HepG2 (cell line): ENCODE measurements around the gene PNPLA3. TPM values are rescaled to one million over a fixed set of nuclear protein-coding genes. Genes with fewer than 3 reads are reported as not detected.

ENCODE experiments used
- CEBPB ChIP-seq: IDR thresholded peaks from 2 replicates; pipeline ENCODE4 v1.6.1; 2011; ENCODE audit warnings: low read depth, low read length, improper control_type of control experiment, borderline replicate concordance
- JUN ChIP-seq: sonication (generic); formaldehyde crosslinking; IDR thresholded peaks from 2 replicates; pipeline ENCODE4 v1.4.0; 2020; ENCODE audit warnings: mild to moderate bottlenecking, missing genetic modification reagents
- LCORL ChIP-seq, 2 experiments: fragments of 450-650 bp in 1 of 2; sonication (generic) in 1 of 2; formaldehyde crosslinking in 1 of 2; IDR thresholded peaks; 2 replicates each; pipeline versions ENCODE4 v1.5.0 to v1.6.1; 2017 to 2020; ENCODE audit warnings: antibody characterized with exemption in 1 of 2, missing genetic modification reagents in 1 of 2
- MED13 ChIP-seq: sonication (generic); formaldehyde crosslinking; IDR thresholded peaks from 2 replicates; pipeline ENCODE4 v1.5.0; 2020; ENCODE audit warnings: missing genetic modification reagents
- MIXL1 ChIP-seq: IDR thresholded peaks from 2 replicates; pipeline ENCODE4 v1.6.1; 2016
- SRSF4 ChIP-seq: fragments of 200-400 bp; formaldehyde crosslinking; IDR thresholded peaks from one replicate; pipeline ENCODE4 v1.6.1; 2018; ENCODE audit warnings: mild to moderate bottlenecking, low read depth, low read length, moderate library complexity; ENCODE audit not compliant: poor library complexity, severe bottlenecking
- ZKSCAN8 ChIP-seq: IDR thresholded peaks from 2 replicates; pipeline ENCODE4 v1.6.1; 2016; ENCODE audit warnings: borderline replicate concordance, missing genetic modification reagents, missing compliant biosample characterization
- ZNF292 ChIP-seq: sonication (generic); formaldehyde crosslinking; IDR thresholded peaks from 2 replicates; pipeline ENCODE4 v1.8.1; 2022; ENCODE audit warnings: mild to moderate bottlenecking, low read depth, missing genetic modification reagents, borderline replicate concordance
- ZNF34 ChIP-seq: sonication (generic); formaldehyde crosslinking; IDR thresholded peaks from 2 replicates; pipeline ENCODE4 v1.4.0; 2020; ENCODE audit warnings: mild to moderate bottlenecking, missing genetic modification reagents, borderline replicate concordance
- ZNF644 ChIP-seq: IDR thresholded peaks from 2 replicates; pipeline ENCODE4 v1.6.1; 2016; ENCODE audit warnings: low read depth
- ZNF790 ChIP-seq: sonication (generic); formaldehyde crosslinking; IDR thresholded peaks from 2 replicates; pipeline ENCODE4 v1.8.0; 2022; ENCODE audit warnings: missing genetic modification reagents, mild to moderate bottlenecking, borderline replicate concordance
- polyA plus RNA-seq, 8 experiments: library from polyadenylated mRNA; depleted of rRNA in 3 of 8; stranded (reverse) in 7 of 8; unstranded in 1 of 8; fragments of >200 nt; fragmentation: Illumina TruSeq in 4 of 8; extraction: Trizol in 4 of 8; gene quantifications; 2 replicates each; pipeline versions ENCODE4 v1.2.1 to v1.2.3, GENCODE V29; 2011 to 2016; ENCODE audit warnings: low read depth in 4 of 8, missing spikeins in 1 of 8, mixed read lengths in 1 of 8; ENCODE audit not compliant: insufficient read depth in 1 of 8
- total RNA-seq, 5 experiments: library from RNA; depleted of rRNA; stranded (reverse); fragments of >200 nt; fragmentation: Illumina TruSeq; extraction: Trizol; gene quantifications; 2 replicates each; pipeline ENCODE4 v1.2.3, GENCODE V29; 2016; ENCODE audit warnings: low read depth in 1 of 5
- TF ChIP-seq, protein P1 (sequence below): sonication (generic); formaldehyde crosslinking; IDR thresholded peaks from 2 replicates; pipeline ENCODE4 v1.4.0; 2020; ENCODE audit warnings: missing genetic modification reagents; ENCODE audit errors: not compliant biosample characterization
- TF ChIP-seq, protein P2 (sequence below): sonication (generic); formaldehyde crosslinking; IDR thresholded peaks from 2 replicates; pipeline ENCODE4 v1.5.0; 2020; ENCODE audit warnings: missing genetic modification reagents, mild to moderate bottlenecking, borderline replicate concordance
- TF ChIP-seq, protein P3 (sequence below): IDR thresholded peaks from 2 replicates; pipeline ENCODE4 v1.6.1; 2016; ENCODE audit warnings: missing genetic modification reagents, missing compliant biosample characterization
- TF ChIP-seq, protein P4 (sequence below): sonication (generic); formaldehyde crosslinking; IDR thresholded peaks from 2 replicates; pipeline ENCODE4 v1.5.0; 2020; ENCODE audit warnings: missing genetic modification reagents
- TF ChIP-seq, protein P5 (sequence below): sonication (generic); formaldehyde crosslinking; IDR thresholded peaks from 2 replicates; pipeline ENCODE4 v1.9.0; 2021; ENCODE audit warnings: missing genetic modification reagents, borderline replicate concordance
- TF ChIP-seq, protein P6 (sequence below): sonication (generic); formaldehyde crosslinking; IDR thresholded peaks from 2 replicates; pipeline ENCODE4 v1.4.0; 2020; ENCODE audit warnings: missing genetic modification reagents

The PNPLA3 gene
- total and polyA plus RNA-seq, 2 of the 13 experiments (the other 11 are each of a cell fraction or from before 2014, with no cell fraction given) = 16.9 to 19.8 TPM

DNA sequence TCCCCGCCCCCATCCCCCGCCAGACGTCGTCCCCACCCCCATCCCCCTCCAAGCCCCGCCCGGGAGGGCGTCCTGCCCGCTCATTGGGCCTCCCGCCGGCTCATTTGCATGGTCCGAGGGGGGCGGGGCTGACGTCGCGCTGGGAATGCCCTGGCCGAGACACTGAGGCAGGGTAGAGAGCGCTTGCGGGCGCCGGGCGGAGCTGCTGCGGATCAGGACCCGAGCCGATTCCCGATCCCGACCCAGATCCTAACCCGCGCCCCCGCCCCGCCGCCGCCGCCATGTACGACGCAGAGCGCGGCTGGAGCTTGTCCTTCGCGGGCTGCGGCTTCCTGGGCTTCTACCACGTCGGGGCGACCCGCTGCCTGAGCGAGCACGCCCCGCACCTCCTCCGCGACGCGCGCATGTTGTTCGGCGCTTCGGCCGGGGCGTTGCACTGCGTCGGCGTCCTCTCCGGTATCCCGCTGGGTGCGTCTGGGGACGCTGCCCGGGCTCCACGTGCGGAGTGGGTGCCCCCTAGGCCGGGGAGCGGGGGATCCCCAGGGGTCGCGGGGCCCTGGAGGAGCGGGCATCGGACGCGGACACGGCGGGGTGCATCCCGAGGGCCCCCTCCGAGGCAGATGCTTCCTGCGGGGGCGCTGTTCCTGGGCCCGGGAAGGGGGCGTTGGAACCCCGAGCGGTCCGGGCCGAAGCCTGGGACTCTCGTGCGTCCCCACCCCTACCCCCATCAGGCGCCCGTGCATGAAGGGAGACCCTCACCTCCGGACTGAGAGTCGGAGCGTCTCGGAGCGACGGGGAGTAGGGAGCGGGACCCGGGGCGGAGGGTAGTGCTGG, at the start of gene PNPLA3 (continued):
- TF ChIP-seq, protein P1, sequence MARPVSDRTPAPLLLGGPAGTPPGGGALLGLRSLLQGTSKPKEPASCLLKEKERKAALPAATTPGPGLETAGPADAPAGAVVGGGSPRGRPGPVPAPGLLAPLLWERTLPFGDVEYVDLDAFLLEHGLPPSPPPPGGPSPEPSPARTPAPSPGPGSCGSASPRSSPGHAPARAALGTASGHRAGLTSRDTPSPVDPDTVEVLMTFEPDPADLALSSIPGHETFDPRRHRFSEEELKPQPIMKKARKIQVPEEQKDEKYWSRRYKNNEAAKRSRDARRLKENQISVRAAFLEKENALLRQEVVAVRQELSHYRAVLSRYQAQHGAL (CRISPR knock-in tag) = peak; percentile 53
- TF ChIP-seq, protein P2, sequence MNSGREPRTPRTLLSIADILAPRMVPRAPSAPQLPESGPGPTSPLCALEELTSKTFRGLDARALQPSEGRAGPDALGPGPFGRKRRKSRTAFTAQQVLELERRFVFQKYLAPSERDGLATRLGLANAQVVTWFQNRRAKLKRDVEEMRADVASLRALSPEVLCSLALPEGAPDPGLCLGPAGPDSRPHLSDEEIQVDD (CRISPR knock-in tag) = no peak; the same call in 1 of the 2 replicates
- TF ChIP-seq, protein P3, sequence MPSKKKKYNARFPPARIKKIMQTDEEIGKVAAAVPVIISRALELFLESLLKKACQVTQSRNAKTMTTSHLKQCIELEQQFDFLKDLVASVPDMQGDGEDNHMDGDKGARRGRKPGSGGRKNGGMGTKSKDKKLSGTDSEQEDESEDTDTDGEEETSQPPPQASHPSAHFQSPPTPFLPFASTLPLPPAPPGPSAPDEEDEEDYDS (CRISPR knock-in tag) = peak; percentile 95
- TF ChIP-seq SRSF4 (peak; percentile 53), ZNF790 (CRISPR knock-in tag) (peak; percentile 91; the same call in 1 of the 2 replicates), JUN (CRISPR knock-in tag) (no peak), ZNF644 (CRISPR knock-in tag) (no peak), LCORL (IDR thresholded peaks at IDR 0.05) (no peak), LCORL (CRISPR knock-in tag; IDR thresholded peaks at IDR 0.05) (0 out of 2 replicates have a peak, but pooled peaks have one; percentile 46), CEBPB (no peak), MIXL1 (CRISPR knock-in tag) (0 out of 2 replicates have a peak, but pooled peaks have one; percentile 5), MED13 (peak; percentile 77; the same call in 1 of the 2 replicates), ZNF34 (no peak; the same call in 1 of the 2 replicates), ZNF292 (no peak), ZKSCAN8 (CRISPR knock-in tag) (no peak)
- TF ChIP-seq, protein P4, sequence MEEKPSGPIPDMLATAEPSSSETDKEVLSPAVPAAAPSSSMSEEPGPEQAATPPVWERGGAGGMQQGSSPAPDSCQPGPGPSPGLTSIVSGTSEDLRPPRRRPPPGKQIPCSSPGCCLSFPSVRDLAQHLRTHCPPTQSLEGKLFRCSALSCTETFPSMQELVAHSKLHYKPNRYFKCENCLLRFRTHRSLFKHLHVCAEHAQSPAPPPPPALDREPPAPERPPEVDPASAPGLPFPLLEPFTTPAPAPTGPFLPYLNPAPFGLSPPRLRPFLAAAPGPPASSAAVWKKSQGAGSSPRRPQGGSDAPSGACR (CRISPR knock-in tag) = peak; percentile 86
- TF ChIP-seq, protein P5, sequence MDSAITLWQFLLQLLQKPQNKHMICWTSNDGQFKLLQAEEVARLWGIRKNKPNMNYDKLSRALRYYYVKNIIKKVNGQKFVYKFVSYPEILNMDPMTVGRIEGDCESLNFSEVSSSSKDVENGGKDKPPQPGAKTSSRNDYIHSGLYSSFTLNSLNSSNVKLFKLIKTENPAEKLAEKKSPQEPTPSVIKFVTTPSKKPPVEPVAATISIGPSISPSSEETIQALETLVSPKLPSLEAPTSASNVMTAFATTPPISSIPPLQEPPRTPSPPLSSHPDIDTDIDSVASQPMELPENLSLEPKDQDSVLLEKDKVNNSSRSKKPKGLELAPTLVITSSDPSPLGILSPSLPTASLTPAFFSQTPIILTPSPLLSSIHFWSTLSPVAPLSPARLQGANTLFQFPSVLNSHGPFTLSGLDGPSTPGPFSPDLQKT = no peak
- TF ChIP-seq, protein P6, sequence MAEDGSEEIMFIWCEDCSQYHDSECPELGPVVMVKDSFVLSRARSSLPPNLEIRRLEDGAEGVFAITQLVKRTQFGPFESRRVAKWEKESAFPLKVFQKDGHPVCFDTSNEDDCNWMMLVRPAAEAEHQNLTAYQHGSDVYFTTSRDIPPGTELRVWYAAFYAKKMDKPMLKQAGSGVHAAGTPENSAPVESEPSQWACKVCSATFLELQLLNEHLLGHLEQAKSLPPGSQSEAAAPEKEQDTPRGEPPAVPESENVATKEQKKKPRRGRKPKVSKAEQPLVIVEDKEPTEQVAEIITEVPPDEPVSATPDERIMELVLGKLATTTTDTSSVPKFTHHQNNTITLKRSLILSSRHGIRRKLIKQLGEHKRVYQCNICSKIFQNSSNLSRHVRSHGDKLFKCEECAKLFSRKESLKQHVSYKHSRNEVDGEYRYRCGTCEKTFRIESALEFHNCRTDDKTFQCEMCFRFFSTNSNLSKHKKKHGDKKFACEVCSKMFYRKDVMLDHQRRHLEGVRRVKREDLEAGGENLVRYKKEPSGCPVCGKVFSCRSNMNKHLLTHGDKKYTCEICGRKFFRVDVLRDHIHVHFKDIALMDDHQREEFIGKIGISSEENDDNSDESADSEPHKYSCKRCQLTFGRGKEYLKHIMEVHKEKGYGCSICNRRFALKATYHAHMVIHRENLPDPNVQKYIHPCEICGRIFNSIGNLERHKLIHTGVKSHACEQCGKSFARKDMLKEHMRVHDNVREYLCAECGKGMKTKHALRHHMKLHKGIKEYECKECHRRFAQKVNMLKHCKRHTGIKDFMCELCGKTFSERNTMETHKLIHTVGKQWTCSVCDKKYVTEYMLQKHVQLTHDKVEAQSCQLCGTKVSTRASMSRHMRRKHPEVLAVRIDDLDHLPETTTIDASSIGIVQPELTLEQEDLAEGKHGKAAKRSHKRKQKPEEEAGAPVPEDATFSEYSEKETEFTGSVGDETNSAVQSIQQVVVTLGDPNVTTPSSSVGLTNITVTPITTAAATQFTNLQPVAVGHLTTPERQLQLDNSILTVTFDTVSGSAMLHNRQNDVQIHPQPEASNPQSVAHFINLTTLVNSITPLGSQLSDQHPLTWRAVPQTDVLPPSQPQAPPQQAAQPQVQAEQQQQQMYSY (CRISPR knock-in tag) = peak; percentile 71; the same call in 1 of the 2 replicates
